ENCODE results near the gene RPUSD1. TPM values are rescaled to one million over a fixed set of nuclear protein-coding genes. Genes with fewer than 3 reads are reported as not detected.
"Not testable (repeated sequence)": the region's sequence is repeated elsewhere in the genome, so short reads cannot be mapped to it uniquely, and the experiment has no call there.

RPUSD1 gene
- polyA plus RNA-seq (ENCODE audit: insufficient read length), result 10.7 TPM
- long read RNA-seq, donor 1, partial matches to known transcripts, result 0 of 6 reads
- long read RNA-seq, donor 1, other reads (novel, unspliced or antisense), result 0 of 6 reads
- long read RNA-seq, donor 2, transcript RPUSD1-201 (6 exons, 2,050 nt), result major isoform, 6 of 13 reads
- long read RNA-seq, donor 2, partial matches to known transcripts, result 6 of 13 reads
- long read RNA-seq, donor 2, other reads (novel, unspliced or antisense), result 0 of 13 reads
- long read RNA-seq, donor 3, transcript RPUSD1-201 (6 exons, 2,050 nt), result major isoform, 5 of 5 reads
- long read RNA-seq, donor 3, partial matches to known transcripts, result 0 of 5 reads
- long read RNA-seq, donor 3, other reads (novel, unspliced or antisense), result 0 of 5 reads
- long read RNA-seq, donor 4, result 0 reads
- long read RNA-seq, donor 5, transcript RPUSD1-201 (6 exons, 2,050 nt), result major isoform, 7 of 14 reads
- long read RNA-seq, donor 5, partial matches to known transcripts, result 0 of 14 reads
- long read RNA-seq, donor 5, other reads (novel, unspliced or antisense), result 0 of 14 reads
- long read RNA-seq, donor 6, transcript RPUSD1-201 (6 exons, 2,050 nt), result major isoform, 7 of 9 reads
- long read RNA-seq, donor 6, partial matches to known transcripts, result 0 of 9 reads
- long read RNA-seq, donor 6, other reads (novel, unspliced or antisense), result 0 of 9 reads
- long read RNA-seq, donor 7, transcript RPUSD1-201 (6 exons, 2,050 nt), result major isoform, 8 of 9 reads
- long read RNA-seq, donor 7, partial matches to known transcripts, result 0 of 9 reads
- long read RNA-seq, donor 7, other reads (novel, unspliced or antisense), result 0 of 9 reads
- long read RNA-seq, donor 8, partial matches to known transcripts, result 0 of 3 reads
- long read RNA-seq, donor 8, other reads (novel, unspliced or antisense), result 0 of 3 reads

- no peak for DNase-seq
Observed at GRCh38 chr16:787978-788398, at the start of gene RPUSD1. Gene RPUSD1 (minus strand): TSS chr16:788381. CDS start chr16:787737, 644 bp downstream.

GRCh38 chr16:836822-837221 lies 48.6 kb upstream of the RPUSD1 start:
- DNase-seq, result not testable (repeated sequence)

- DNase-seq, result no peak
Observed at GRCh38 chr16:836221-836620, 48.0 kb upstream of the RPUSD1 start.

- DNase-seq, result no peak
Observed at GRCh38 chr16:835373-835772, 47.2 kb upstream of the RPUSD1 start.

GRCh38 chr16:833411-833810 lies 45.2 kb upstream of the RPUSD1 start:
- DNase-seq, result no peak

GRCh38 chr16:832652-833336 lies 44.6 kb upstream of the RPUSD1 start:
- DNase-seq, result no peak

GRCh38 chr16:831571-832413 lies 43.6 kb upstream of the RPUSD1 start:
- DNase-seq, result no peak

- DNase-seq, result no peak
Observed at GRCh38 chr16:830871-831570, 42.8 kb upstream of the RPUSD1 start.

GRCh38 chr16:830107-830870 lies 42.1 kb upstream of the RPUSD1 start:
- DNase-seq, result no peak

- no peak for DNase-seq
Observed at GRCh38 chr16:828891-829290, 40.7 kb upstream of the RPUSD1 start.

GRCh38 chr16:827513-827912 lies 39.3 kb upstream of the RPUSD1 start:
- DNase-seq, result no peak

- DNase-seq, result no peak
Observed at GRCh38 chr16:825341-826061, 37.3 kb upstream of the RPUSD1 start.

- no peak for DNase-seq
Observed at GRCh38 chr16:824601-825000, 36.4 kb upstream of the RPUSD1 start.

- DNase-seq, result no peak
Observed at GRCh38 chr16:824194-824593, 36.0 kb upstream of the RPUSD1 start.

- no peak for DNase-seq
Observed at GRCh38 chr16:822909-823297, 34.7 kb upstream of the RPUSD1 start.

GRCh38 chr16:822174-822908 lies 34.2 kb upstream of the RPUSD1 start:
- DNase-seq, result no peak

- DNase-seq, result no peak
Observed at GRCh38 chr16:821751-822150, 33.6 kb upstream of the RPUSD1 start.

GRCh38 chr16:820748-821147 lies 32.6 kb upstream of the RPUSD1 start:
- no peak for DNase-seq

GRCh38 chr16:820044-820408 lies 31.8 kb upstream of the RPUSD1 start:
- DNase-seq, result not testable (repeated sequence)
